KG1 (cell line): ENCODE data around the gene PDE9A.
A peak's percentile ranks its signal among the peaks of the same experiment; 100 is the strongest.
"Not testable (repeated sequence)": the region's sequence is repeated elsewhere in the genome, so short reads cannot be mapped to it uniquely, and the experiment has no call there.

Experiments used
- DNase-seq: peaks from one replicate; lab custom pipeline; 2025; lab: John Stamatoyannopoulos, UW

PDE9A gene

DNA sequence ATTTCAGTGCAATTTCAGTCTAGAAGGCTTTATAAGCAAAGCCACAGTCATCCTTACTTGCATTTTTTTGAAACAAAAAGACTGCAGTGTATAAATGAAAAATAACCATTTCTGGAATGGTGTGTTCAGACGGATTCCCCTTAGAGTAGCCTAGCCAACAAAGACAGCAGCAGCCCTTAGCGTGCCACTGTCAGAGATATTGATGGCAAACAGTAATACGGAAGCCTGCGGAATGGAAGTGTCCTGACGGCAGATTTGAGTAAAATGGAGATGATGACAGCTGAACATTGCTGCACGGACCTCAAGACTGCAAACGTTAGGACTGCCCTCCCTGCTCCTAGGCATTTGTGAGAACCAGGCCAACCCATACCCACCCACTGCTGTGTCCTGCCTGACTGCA is 54.7 kb downstream of the PDE9A start:
- DNase-seq, result no peak

GRCh38 chr21:42708916-42709315 is 55.5 kb downstream of the PDE9A start:
- not testable (repeated sequence) for DNase-seq

GRCh38 chr21:42711667-42712066 is 58.2 kb downstream of the PDE9A start:
- DNase-seq, result no peak

DNA sequence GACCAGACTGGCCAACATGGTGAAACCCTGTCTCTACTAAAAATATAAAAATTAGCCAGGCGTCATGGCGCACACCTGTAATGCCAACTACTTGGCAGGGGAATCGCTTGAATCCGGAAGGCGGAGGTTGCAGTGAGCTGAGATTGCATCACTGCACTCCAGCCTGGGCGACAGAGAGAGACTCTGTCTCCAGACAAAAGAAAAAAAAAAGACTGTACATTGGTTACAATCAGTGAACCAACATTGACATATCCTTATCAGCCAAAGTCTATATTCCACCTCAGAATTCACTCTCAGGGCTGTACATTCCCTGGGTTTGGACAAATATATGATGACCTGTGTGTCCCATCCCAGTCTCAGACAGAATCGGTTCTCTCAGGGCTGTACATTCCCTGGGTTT is 62.0 kb downstream of the PDE9A start:
- not testable (repeated sequence) for DNase-seq

DNA sequence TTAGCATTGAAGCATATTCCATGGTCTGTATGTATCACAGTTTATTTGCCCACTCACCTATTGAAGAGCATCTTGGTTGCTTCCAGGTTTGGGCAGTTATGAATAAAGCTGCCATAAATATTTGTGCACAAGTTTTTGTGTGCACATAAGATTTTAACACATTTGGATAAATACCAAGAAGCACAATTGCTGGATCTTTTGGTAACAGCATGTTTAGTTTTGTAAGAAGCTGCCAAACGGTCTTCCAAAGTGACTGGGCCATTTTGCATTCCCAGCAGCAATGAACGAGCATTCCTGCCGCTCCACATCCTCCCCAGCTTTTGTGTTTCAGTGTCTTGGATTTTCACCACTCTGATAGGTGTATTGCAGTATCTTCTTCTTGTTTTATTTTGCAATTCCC is 62.7 kb downstream of the PDE9A start:
- DNase-seq, result no peak

GRCh38 chr21:42720484-42720883 is 67.1 kb downstream of the PDE9A start:
- DNase-seq, result not testable (repeated sequence)

- no peak for DNase-seq
Measured at GRCh38 chr21:42721341-42721824, 68.0 kb downstream of the PDE9A start.

DNA sequence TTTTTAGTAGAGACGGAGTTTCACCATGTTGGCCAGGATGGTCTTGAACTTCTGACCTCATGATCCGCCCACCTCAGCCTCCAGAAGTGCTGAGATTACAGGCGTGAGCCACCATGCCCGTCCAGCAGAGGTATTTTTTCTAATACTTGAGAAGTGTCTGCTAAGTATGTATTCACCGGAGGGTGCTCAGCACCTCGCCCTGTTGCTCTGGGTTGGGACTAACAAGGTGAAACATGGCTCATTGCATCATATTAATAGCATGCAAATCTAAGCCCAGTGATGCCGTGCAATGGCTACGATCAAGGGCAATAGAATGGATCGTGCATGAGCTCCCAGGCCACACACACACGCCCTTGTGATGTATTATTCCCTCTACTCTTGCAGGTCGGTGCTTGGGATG is 68.7 kb downstream of the PDE9A start:
- no peak for DNase-seq

GRCh38 chr21:42722808-42723473 is 69.5 kb downstream of the PDE9A start:
- no peak for DNase-seq

- no peak for DNase-seq
Measured at GRCh38 chr21:42724226-42724920, 71.0 kb downstream of the PDE9A start.

GRCh38 chr21:42725416-42725930 is 72.1 kb downstream of the PDE9A start:
- DNase-seq, result no peak

- DNase-seq, result no peak
Measured at GRCh38 chr21:42731264-42732032, 78.0 kb downstream of the PDE9A start.

GRCh38 chr21:42732033-42732410 is 78.6 kb downstream of the PDE9A start:
- DNase-seq, result no peak

DNA sequence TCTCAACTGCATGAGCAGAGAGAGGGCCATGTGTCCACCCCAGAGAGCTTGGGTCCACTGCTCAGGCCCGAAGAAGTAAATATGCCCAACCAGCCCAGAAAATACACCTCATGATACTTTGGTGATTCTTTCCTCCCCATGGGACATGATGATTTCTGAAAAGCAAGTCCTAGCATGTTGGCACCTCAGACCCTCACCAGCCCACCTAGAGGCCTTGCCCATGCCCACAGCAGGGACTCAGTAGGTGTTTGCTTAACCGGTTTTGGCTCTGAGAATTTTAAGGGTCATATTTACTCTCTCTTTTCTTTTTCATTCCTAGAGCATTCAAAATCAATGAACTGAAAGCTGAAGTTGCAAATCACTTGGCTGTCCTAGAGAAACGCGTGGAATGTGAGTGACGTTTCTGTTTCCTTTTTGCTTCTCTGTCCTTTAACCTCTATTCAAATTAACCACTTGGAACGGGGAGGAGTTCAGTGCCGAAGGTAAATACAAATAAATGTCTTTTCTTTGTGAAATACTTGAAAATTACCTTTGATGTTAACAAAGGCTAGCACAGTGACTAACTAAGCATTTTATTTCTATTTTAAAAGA is 79.7 kb downstream of the PDE9A start:
- DNase-seq, result no peak

GRCh38 chr21:42733874-42734273 is 80.5 kb downstream of the PDE9A start:
- DNase-seq, result no peak

DNA sequence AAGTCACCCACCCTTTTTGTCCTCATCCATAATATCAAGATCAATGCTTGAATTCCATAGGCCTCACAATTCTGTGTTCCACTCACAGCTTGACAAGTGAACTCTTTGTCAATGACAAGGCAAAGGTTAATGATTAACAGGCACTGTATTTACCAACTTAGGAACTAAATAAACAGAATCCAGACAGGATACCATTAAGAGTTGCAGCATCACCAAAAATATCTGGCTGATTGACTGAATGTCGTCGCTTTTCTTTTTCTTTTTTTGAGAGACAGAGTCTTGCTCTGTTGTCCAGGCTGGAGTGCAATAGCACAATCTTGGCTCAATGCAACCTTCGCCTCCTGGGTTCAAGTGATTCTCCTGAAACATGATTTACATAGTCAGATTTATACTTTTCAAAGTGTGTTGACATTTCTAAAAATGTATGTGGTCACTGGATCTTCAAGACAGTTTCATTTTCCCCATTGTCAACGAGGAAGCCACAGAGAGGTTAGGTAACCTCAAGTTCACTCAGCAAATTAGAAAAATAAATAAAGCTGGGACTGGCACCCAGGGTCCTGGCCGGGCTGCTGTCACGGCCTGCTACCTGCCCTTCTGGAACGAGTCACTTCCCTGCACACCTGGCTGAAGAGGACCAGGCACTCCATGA is 81.0 kb downstream of the PDE9A start:
- DNase-seq, result no peak

- DNase-seq, result no peak
Measured at GRCh38 chr21:42735061-42735460, 81.6 kb downstream of the PDE9A start.

GRCh38 chr21:42735944-42736343 is 82.5 kb downstream of the PDE9A start:
- DNase-seq, result no peak

DNA sequence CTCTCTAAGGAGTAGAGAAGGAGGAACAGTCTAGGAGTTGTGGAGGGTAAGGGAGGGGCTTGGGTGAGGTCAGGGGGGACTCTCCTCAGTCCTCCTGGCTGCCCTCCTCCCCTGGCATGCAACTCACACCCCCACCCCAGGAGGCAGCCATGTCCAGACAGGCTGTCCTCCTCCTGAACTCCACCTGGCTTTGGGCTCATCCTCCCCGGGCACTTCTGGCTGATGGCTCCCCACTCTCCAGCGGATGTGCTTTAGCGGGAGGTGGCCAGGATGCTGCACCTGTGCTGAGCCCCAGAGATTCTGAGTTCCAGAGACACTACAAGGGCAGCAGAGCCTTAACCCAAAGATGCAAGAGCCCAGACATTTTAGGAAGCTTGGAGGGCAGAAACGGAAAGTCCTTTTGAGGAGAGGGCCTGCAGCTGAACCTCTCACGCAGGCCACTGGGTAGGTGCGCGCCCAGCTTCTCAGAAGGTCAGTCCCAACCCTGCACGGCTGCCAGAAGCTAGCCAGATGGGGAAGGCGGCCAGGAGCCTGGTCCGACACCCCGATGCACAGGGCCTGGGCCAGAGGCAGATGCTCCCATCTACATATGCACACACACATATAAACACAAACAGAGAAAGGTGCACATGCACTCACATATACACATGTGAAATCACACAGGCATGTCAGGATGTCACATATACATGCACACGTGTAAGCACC is 83.4 kb downstream of the PDE9A start:
- no peak for DNase-seq

- DNase-seq, result peak; percentile 18
Measured at GRCh38 chr21:42737951-42738590, 84.7 kb downstream of the PDE9A start.
